ENCODE data around the gene MYADML2. TPM values are rescaled to one million over a fixed set of nuclear protein-coding genes. Genes with fewer than 3 reads are reported as not detected.

MYADML2 gene
- total and polyA plus RNA-seq, 2 of the 8 experiments (the other 6 are each of a cell fraction or from before 2014, with no cell fraction given) = 0.26 to 0.47 TPM

GRCh38 chr17:81990836-81991683, 44.0 kb upstream of the MYADML2 start (continued):
- TF ChIP-seq USF2 (IDR thresholded peaks at IDR 0.05; ENCODE audit: low read length) (no peak), TAF1 (IDR thresholded peaks at IDR 0.05; ENCODE audit: low read depth, low read length) (no peak), SUZ12 (IDR thresholded peaks at IDR 0.05; ENCODE audit: low read length) (no peak), EP300 (IDR thresholded peaks at IDR 0.05; ENCODE audit: borderline replicate concordance in 1 of 2, low read depth in 2 of 2, low read length in 2 of 2) (no peak), E2F6 (IDR thresholded peaks at IDR 0.05) (no peak), SP4 (IDR thresholded peaks at IDR 0.05; ENCODE audit: low read length) (no peak)
